Parathyroid adenoma (tissue), 2 donors: Measurements from ENCODE around the gene PBX1.

Experiments
- H2AFZ ChIP-seq: fragments of 300-600 bp; sonication (generic); one replicate; pipeline ENCODE4 v1.7.0; 2017; ENCODE audit warnings: antibody characterized with exemption, mild to moderate bottlenecking
- H3K27ac ChIP-seq: fragments of 300-600 bp; sonication (generic); one replicate; pipeline ENCODE4 v1.7.0; 2017
- H3K27me3 ChIP-seq: fragments of 300-600 bp; sonication (generic); one replicate; pipeline ENCODE4 v1.7.0; 2017; ENCODE audit warnings: low read length; ENCODE audit not compliant: control insufficient read depth, insufficient read depth
- H3K36me3 ChIP-seq: fragments of 300-600 bp; sonication (generic); one replicate; pipeline ENCODE4 v1.7.0; 2017; ENCODE audit warnings: low read length; ENCODE audit not compliant: control insufficient read depth, insufficient read depth
- H3K4me1 ChIP-seq: fragments of 300-600 bp; sonication (generic); one replicate; pipeline ENCODE4 v1.7.0; 2017; ENCODE audit warnings: control low read depth
- H3K4me2 ChIP-seq: fragments of 300-600 bp; sonication (generic); one replicate; pipeline ENCODE4 v1.7.0; 2017; ENCODE audit warnings: low read length
- H3K4me3 ChIP-seq: fragments of 300-600 bp; sonication (generic); one replicate; pipeline ENCODE4 v1.7.0; 2017; ENCODE audit warnings: low read depth, low read length
- H3K79me2 ChIP-seq: fragments of 300-600 bp; sonication (generic); one replicate; pipeline ENCODE4 v1.7.0; 2017; ENCODE audit warnings: control low read depth
- H3K9ac ChIP-seq: fragments of 300-600 bp; sonication (generic); one replicate; pipeline ENCODE4 v1.7.0; 2017; ENCODE audit warnings: mild to moderate bottlenecking
- H3K9me3 ChIP-seq: fragments of 300-600 bp; sonication (generic); one replicate; pipeline ENCODE4 v1.7.0; 2017; ENCODE audit warnings: low read length; ENCODE audit not compliant: control insufficient read depth
- TF ChIP-seq, protein P1 (sequence below): fragments of 300-600 bp; sonication (generic); IDR thresholded peaks from one replicate; pipeline ENCODE4 v1.7.0; 2017; ENCODE audit warnings: antibody characterized with exemption, mild to moderate bottlenecking
- donor health status: primary hyperparathyroidism.

The PBX1 gene

GRCh38 chr1:164685266-164686035, 126.5 kb downstream of the PBX1 start:
- Histone ChIP-seq H3K4me1 (no peaks in the 10 kb centered on the region), H3K36me3 (no peaks in the 10 kb centered on the region), H3K4me2 (no peak overlapping the region), H3K27ac (no peak overlapping the region), H3K4me3 (no peak overlapping the region), H3K79me2 (no peaks in the 10 kb centered on the region), H3K27me3 (no peaks in the 10 kb centered on the region), H3K9me3 (no peaks in the 10 kb centered on the region), H3K9ac (no peak overlapping the region), H2AFZ (no peak overlapping the region)
- TF ChIP-seq, protein P1, sequence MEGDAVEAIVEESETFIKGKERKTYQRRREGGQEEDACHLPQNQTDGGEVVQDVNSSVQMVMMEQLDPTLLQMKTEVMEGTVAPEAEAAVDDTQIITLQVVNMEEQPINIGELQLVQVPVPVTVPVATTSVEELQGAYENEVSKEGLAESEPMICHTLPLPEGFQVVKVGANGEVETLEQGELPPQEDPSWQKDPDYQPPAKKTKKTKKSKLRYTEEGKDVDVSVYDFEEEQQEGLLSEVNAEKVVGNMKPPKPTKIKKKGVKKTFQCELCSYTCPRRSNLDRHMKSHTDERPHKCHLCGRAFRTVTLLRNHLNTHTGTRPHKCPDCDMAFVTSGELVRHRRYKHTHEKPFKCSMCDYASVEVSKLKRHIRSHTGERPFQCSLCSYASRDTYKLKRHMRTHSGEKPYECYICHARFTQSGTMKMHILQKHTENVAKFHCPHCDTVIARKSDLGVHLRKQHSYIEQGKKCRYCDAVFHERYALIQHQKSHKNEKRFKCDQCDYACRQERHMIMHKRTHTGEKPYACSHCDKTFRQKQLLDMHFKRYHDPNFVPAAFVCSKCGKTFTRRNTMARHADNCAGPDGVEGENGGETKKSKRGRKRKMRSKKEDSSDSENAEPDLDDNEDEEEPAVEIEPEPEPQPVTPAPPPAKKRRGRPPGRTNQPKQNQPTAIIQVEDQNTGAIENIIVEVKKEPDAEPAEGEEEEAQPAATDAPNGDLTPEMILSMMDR: no peak

- no peak overlapping the region for H3K4me2 ChIP-seq
- TF ChIP-seq, protein P1: no peak
- H3K27ac ChIP-seq: no peak overlapping the region
- no peak overlapping the region for H3K9ac ChIP-seq
- no peaks in the 10 kb centered on the region for H3K79me2 ChIP-seq
- no peak overlapping the region for H2AFZ ChIP-seq
- no peaks in the 10 kb centered on the region for H3K4me1 ChIP-seq
- no peak overlapping the region for H3K4me3 ChIP-seq
- no peaks in the 10 kb centered on the region for H3K36me3 ChIP-seq
- H3K9me3 ChIP-seq: no peaks in the 10 kb centered on the region
- no peaks in the 10 kb centered on the region for H3K27me3 ChIP-seq
Observed at GRCh38 chr1:164687777-164688176, 128.8 kb downstream of the PBX1 start.

DNA sequence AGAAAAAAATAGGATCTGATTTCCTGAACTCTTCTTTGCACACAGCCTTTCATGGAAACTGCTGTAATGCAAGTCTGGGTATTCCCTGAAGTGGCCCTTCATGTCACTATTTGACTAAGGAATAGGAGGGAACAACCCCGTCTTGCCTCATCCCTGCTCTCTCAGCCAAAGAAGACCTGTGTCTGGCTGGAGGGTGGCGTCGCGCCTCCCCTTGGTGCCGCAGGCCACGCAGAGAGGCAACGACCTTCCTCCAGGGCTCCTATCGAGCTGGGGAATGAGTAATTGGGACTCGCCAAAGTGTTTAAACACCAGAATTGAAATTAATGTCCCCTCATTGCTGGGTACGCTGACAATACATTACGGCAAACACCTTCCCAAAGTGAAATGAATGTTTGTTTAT, 129.8 kb downstream of the PBX1 start:
- Histone ChIP-seq H3K4me3 (no peak overlapping the region), H3K4me1 (peaks cover 2% of the 10 kb centered on the region), H3K27ac (no peak overlapping the region), H3K9me3 (no peaks in the 10 kb centered on the region), H3K36me3 (no peaks in the 10 kb centered on the region), H3K4me2 (no peak overlapping the region), H3K9ac (no peak overlapping the region), H3K79me2 (no peaks in the 10 kb centered on the region), H2AFZ (no peak overlapping the region), H3K27me3 (no peaks in the 10 kb centered on the region)
- TF ChIP-seq, protein P1: no peak

DNA sequence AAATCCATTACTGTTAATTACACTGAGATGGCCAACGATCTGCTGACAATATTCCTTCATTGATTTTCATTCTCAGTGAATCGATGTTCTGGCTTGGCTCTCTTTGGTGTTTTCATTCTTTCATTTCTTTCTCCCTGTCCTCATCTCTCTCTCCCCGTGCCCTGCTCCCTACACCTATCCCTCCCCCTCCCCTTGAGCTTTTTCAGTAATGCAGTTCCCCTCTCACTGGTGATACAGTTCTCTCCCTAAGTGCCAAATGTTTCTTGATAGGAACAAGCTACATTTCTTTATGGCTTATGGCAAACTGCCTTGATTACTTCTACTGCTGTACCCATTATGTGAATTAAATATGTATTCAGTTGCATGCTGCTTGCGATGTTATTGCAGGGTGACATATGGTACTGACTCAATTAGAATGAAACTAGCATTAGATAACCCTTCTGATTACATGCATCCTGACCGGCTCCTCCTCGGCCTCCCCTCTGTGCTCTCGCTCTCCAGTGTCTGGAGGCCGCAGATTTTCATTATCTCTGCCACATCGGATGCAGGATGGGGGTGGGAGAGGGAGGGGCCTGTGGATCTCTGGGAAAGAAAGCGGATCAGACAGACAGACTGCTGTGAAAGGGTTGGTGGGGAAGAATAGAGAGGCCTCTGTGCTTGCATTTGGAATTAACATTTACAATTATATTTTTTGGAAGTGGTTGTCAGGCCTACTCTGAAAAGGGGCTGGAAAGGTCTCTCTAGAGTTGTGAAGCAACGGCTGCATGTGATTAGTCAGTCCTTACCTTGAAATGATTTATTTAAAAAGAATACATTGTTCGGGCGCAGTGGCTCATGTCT, 130.9 kb downstream of the PBX1 start:
- Histone ChIP-seq H3K4me1 (peaks cover 7% of the 10 kb centered on the region), H3K9ac (no peak overlapping the region), H3K36me3 (no peaks in the 10 kb centered on the region), H3K27me3 (no peaks in the 10 kb centered on the region), H3K27ac (no peak overlapping the region), H2AFZ (no peak overlapping the region), H3K79me2 (peaks cover 3% of the 10 kb centered on the region), H3K4me2 (no peak overlapping the region), H3K9me3 (no peaks in the 10 kb centered on the region), H3K4me3 (no peak overlapping the region)
- TF ChIP-seq, protein P1: no peak
